Psoas muscle (tissue), 8 donors: Measurements from ENCODE around the gene LCE5A. TPM values are rescaled to one million over a fixed set of nuclear protein-coding genes. Genes with fewer than 3 reads are reported as not detected.

Experiments used
- ATAC-seq, 4 donors: fragments of 200-7000 bp; cut with Tn5 transposase; one replicate each; pipeline ENCODE4 v1.9.1; 2020; ENCODE audit warnings: moderate library complexity in 3 of 4, mild to moderate bottlenecking in 2 of 4
- DNase-seq, 2 donors: peaks; one replicate each; pipeline ENCODE4 v3.0.0-alpha.2; 2020
- H3K27ac ChIP-seq: fragments of 200-600 bp; one replicate; pipeline ENCODE4 v1.8.0; 2022
- H3K27me3 ChIP-seq, 3 donors: fragments of 200-600 bp in 1 of 3; one replicate each; pipeline versions ENCODE4 v1.6.1 to v1.8.0; 2013 to 2022; ENCODE audit warnings: low read length in 2 of 3, mild to moderate bottlenecking in 2 of 3, moderate library complexity in 1 of 3; ENCODE audit not compliant: insufficient read depth in 3 of 3
- H3K36me3 ChIP-seq, 2 donors: fragments of 200-600 bp in 1 of 2; one replicate each; pipeline versions ENCODE4 v1.6.1 to v1.8.0; 2013 to 2022; ENCODE audit warnings: low read depth in 1 of 2, mild to moderate bottlenecking in 1 of 2, moderate library complexity in 1 of 2; ENCODE audit not compliant: insufficient read depth in 1 of 2
- H3K4me1 ChIP-seq: fragments of 200-600 bp; one replicate; pipeline ENCODE4 v1.8.0; 2022
- H3K4me3 ChIP-seq: fragments of 200-600 bp; one replicate; pipeline ENCODE4 v1.8.0; 2022; ENCODE audit warnings: mild to moderate bottlenecking
- H3K9me3 ChIP-seq: fragments of 200-600 bp; one replicate; pipeline ENCODE4 v1.8.0; 2022
- WGBS, 3 donors: extraction: QIAGEN DNeasy Blood & Tissue Kit; methylation state at CpG; one replicate each; pipeline versions ENCODE4 v1.1.6 to v1.1.7; 2013; 5-methylcytosine and 5-hydroxymethylcytosine counted together
- intact Hi-C, 2 donors: fragments of 100-400 bp; cut with DNase I; formaldehyde crosslinking; loops; one replicate each; pipeline versions ENCODE4 v1.11.0 to v1.14.2; 2022
- polyA plus RNA-seq, 3 donors: library from polyadenylated mRNA; stranded (reverse); fragments of 200-250 nt; gene quantifications; one replicate each; pipeline ENCODE4 v1.2.3, GENCODE V29; 2013
- total RNA-seq, 4 donors: library from RNA; stranded (reverse); fragmentation: NEBNext Ultra II Directional in 2 of 4; extraction: Animal tissue kit (Norgen Biotek cat#: 25700) in 2 of 4; gene quantifications; one replicate each; pipeline versions ENCODE4 v1.2.1 to v1.2.4, GENCODE V29; 2021 to 2023
- TF ChIP-seq, protein P1 (sequence below): fragments of 200-600 bp; IDR thresholded peaks from one replicate; pipeline ENCODE4 v1.8.0; 2022; ENCODE audit warnings: antibody characterized with exemption
- donor health status: healthy with polysubstance abuse.
- donor health status: DM: no; HTN: no; CAD: no; lungs with moderate emphysema.
- donor health status: Bipolar disorder and iron deficiency.
- donor health status: healthy.
- donor health status: DM: yes; HTN: yes; CAD: no.
- donor health status: DM: no; HTN: no; CAD: no.
- donor health status: DM: no; HTN: no; CAD: no.
- donor health status: DM: yes; HTN: yes; CAD: no.

LCE5A gene
- total and polyA plus RNA-seq, 7 donors = not detected

DNA sequence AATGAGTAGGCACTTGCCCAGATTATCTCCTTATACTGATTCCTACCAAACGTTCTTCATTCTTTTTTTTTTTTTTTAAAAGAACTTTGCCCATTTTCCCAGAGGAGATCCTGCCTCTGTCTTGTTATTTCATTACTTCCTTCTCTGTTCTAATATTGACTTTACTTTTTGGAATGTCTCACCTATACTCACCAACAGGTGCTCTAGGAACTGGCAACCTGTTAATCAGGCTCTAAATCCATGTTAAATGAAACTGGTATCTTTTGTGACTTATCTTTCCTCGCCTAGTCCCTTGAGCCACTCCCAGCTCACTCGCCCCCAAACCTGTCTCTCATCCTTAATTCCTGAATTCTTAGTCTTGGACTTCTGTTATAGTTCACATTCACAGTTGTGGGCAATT, 2.5 kb downstream of the LCE5A start:
- H3K4me3 ChIP-seq = no peak overlapping the region
- WGBS, 3 donors = 63 to 70% (median 64%) methylated on average over 3 of the region's 3 CpGs
- intact Hi-C loops = no loop called here
- no peaks in the 10 kb centered on the region for H3K36me3 ChIP-seq
- ATAC-seq = no peak
- no peak overlapping the region for H3K27ac ChIP-seq
- TF ChIP-seq, protein P1, sequence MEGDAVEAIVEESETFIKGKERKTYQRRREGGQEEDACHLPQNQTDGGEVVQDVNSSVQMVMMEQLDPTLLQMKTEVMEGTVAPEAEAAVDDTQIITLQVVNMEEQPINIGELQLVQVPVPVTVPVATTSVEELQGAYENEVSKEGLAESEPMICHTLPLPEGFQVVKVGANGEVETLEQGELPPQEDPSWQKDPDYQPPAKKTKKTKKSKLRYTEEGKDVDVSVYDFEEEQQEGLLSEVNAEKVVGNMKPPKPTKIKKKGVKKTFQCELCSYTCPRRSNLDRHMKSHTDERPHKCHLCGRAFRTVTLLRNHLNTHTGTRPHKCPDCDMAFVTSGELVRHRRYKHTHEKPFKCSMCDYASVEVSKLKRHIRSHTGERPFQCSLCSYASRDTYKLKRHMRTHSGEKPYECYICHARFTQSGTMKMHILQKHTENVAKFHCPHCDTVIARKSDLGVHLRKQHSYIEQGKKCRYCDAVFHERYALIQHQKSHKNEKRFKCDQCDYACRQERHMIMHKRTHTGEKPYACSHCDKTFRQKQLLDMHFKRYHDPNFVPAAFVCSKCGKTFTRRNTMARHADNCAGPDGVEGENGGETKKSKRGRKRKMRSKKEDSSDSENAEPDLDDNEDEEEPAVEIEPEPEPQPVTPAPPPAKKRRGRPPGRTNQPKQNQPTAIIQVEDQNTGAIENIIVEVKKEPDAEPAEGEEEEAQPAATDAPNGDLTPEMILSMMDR = no peak
- DNase-seq = no peak
- no peaks in the 10 kb centered on the region for H3K4me1 ChIP-seq
- H3K9me3 ChIP-seq = no peaks in the 10 kb centered on the region
- H3K27me3 ChIP-seq = peaks cover 4 to 35% (median 19%) of the 10 kb centered on the region in 3 donors

DNA sequence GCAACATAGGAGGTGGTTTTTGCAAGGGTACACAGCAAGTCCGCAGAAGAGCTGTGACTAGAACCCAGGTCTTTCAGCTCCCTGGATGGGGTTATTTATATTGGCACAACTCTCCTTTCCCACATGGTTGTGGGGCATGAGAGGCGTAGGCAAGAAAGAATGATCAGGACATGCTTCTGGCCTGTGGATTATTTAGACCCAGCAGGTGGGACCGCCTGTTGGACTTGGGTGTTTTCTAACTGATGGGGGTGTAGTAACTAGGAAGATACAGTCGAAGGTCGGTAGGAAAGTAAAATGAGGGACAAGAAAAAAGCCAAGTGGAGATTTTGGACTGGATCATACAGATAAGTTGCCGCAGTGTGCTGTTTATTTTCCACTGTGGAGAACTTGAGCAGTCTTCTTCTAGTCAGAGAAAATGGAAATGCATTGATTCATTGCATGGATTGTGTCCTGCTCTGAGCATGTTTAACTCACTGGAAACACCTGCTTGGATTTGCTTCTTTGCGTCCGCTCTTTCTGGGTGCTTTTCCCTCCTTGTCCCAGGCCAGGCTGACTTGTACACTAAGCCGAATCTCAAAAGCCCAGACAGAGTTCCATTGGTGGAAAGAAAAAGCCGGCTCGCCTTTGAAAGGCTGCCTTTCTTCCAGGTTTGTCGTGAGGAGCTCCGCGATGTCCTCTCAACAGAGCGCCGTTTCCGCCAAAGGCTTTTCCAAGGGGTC, 4.3 kb downstream of the LCE5A start:
- Histone ChIP-seq H3K27me3 (peaks cover 4 to 35% (median 19%) of the 10 kb centered on the region in 3 donors), H3K4me1 (no peaks in the 10 kb centered on the region), H3K9me3 (no peaks in the 10 kb centered on the region), H3K4me3 (no peak overlapping the region), H3K36me3 (no peaks in the 10 kb centered on the region), H3K27ac (no peak overlapping the region)
- WGBS, 3 donors = 24 to 27% (median 27%) methylated on average over 17 of the region's 17 CpGs
- ATAC-seq = no peak
- intact Hi-C loops = no loop called here
- DNase-seq = no peak
- TF ChIP-seq, protein P1 = no peak

DNA sequence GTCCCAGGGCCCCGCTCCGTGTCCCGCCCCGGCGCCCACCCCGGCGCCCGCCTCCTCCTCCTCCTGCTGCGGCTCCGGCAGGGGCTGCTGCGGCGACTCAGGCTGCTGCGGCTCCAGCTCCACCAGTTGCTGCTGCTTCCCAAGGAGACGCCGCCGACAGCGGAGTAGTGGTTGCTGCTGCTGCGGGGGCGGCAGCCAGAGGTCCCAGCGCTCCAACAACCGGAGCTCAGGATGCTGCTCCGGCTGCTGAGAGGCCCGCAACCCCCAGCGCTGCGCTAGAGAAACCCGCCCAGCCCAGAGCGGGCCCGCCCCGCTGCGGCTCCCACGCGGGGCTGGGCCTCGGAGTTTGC, 4.8 kb downstream of the LCE5A start:
- intact Hi-C loops = no loop called here
- Histone ChIP-seq H3K36me3 (no peaks in the 10 kb centered on the region), H3K4me1 (no peaks in the 10 kb centered on the region), H3K27ac (no peak overlapping the region), H3K9me3 (no peaks in the 10 kb centered on the region), H3K27me3 (peaks cover 4 to 35% (median 19%) of the 10 kb centered on the region in 3 donors), H3K4me3 (no peak overlapping the region)
- 1% methylated on average over 27 to 33 of the region's 33 CpGs for WGBS, 3 donors
- ATAC-seq = no peak
- TF ChIP-seq, protein P1 = no peak
- no peak for DNase-seq

DNA sequence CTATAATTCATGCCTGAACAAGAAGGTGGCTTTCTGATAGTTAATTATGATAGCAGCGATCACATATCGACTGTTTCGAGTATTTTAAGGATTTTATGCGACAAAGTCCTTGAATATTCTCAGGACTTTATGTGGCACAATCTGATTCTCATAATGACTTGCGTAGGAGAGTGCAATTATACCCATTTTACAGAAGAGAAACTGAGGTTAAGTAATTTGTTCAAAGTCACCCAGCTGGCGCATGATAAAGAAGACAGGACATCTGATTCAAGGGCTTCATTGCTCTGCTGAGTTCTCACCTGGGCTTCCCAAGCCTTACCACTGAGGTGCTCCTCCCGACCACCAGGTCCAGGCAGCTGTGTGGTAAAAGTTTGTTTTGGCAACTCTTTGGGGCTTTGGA, 5.5 kb downstream of the LCE5A start:
- DNase-seq = no peak
- no peaks in the 10 kb centered on the region for H3K36me3 ChIP-seq
- peaks cover 4 to 35% (median 19%) of the 10 kb centered on the region in 3 donors for H3K27me3 ChIP-seq
- WGBS, 3 donors = 75 to 80% (median 78%) methylated on average over 7 of the region's 7 CpGs
- ATAC-seq = no peak
- no peaks in the 10 kb centered on the region for H3K9me3 ChIP-seq
- H3K27ac ChIP-seq = no peak overlapping the region
- intact Hi-C loops = no loop called here
- H3K4me3 ChIP-seq = no peak overlapping the region
- TF ChIP-seq, protein P1 = no peak
- H3K4me1 ChIP-seq = no peaks in the 10 kb centered on the region

DNA sequence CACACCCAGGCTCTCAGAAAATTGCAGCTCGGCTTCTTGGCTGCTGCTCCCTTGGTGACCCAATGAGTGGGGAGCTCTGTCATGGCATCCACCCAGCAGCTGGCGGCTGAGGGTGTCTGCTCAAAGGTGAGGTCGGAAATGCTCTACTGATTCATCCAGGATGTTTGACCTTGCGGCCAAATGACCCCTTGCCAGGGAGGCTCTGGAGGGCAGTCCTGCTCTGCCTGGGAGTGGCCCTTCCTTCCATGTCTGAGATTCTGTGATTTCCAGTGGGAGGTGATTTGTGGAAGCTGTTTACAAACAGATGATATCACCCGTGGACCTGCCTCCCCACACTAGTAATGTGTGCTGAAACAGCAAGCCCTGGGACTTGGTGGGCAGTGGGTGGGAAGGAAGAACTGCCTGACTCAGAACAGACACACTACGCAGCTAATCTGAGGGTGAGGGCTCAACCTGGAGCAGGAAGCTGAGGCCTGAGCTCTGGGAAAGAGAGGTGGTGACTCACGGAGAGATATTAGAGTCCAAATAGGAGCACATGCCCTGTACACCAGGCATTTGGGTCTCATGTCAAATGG, 6.7 kb downstream of the LCE5A start:
- H3K4me1 ChIP-seq = no peaks in the 10 kb centered on the region
- H3K4me3 ChIP-seq = no peak overlapping the region
- H3K9me3 ChIP-seq = no peaks in the 10 kb centered on the region
- TF ChIP-seq, protein P1 = no peak
- no peak for ATAC-seq
- H3K27ac ChIP-seq = no peak overlapping the region
- no peaks in the 10 kb centered on the region for H3K36me3 ChIP-seq
- whole genome bisulfite sequencing, 3 donors = 40 to 44% (median 44%) methylated on average over 7 of the region's 7 CpGs
- DNase-seq = no peak
- intact Hi-C loops = no loop called here
- peaks cover 6 to 35% (median 15%) of the 10 kb centered on the region in 3 donors for H3K27me3 ChIP-seq
